ENCODE data around the gene KIAA1328. TPM values are rescaled to one million over a fixed set of nuclear protein-coding genes. Genes with fewer than 3 reads are reported as not detected.
A peak's percentile ranks its signal among the peaks of the same experiment; 100 is the strongest.

The KIAA1328 gene
- total RNA-seq, 1 donor from 2014 or later: 9.2 TPM

DNA sequence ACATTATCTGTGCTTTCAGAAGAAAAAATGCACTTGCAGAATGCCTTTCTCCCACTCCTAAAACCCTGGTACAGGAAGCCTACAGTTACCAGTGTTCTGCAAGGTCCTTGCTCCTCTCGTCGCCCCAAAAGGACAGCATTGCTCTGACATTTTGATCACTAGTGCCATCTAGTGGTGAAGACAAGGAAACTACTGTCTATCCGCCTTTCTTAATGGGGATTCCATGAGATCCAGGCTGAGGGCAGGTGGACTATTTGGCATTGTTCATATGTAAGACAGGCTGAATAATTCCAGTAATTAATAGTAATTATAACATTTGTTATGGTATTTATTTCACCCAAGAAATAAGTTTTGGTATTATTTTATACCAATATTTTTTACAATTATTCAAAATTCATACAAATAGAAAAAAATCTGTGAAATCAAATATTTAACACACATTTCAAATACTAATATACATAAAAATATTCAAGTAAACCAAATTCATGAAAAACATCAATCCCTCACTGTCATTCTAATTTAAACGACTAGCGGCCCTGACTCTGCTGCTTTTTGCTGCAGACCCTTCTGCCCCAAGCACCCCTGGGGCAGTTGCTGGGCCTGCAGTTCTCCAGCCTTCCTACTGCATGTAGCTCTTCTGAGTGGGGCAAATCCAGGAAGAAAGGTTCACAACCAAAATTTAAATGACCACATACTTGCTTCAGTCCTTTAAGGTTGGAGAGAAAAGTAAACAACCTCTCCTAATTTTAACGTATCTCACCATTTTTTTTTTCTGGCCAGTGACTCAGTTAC is 19.1 kb upstream of the KIAA1328 start:
- DNase-seq (ENCODE audit: low spot score): peak; percentile 14
- no peak overlapping the region for H3K4me3 Mint-ChIP-seq (ENCODE audit: unreplicated experiment)
- TF ChIP-seq, protein P1, sequence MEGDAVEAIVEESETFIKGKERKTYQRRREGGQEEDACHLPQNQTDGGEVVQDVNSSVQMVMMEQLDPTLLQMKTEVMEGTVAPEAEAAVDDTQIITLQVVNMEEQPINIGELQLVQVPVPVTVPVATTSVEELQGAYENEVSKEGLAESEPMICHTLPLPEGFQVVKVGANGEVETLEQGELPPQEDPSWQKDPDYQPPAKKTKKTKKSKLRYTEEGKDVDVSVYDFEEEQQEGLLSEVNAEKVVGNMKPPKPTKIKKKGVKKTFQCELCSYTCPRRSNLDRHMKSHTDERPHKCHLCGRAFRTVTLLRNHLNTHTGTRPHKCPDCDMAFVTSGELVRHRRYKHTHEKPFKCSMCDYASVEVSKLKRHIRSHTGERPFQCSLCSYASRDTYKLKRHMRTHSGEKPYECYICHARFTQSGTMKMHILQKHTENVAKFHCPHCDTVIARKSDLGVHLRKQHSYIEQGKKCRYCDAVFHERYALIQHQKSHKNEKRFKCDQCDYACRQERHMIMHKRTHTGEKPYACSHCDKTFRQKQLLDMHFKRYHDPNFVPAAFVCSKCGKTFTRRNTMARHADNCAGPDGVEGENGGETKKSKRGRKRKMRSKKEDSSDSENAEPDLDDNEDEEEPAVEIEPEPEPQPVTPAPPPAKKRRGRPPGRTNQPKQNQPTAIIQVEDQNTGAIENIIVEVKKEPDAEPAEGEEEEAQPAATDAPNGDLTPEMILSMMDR (IDR thresholded peaks at IDR 0.05; ENCODE audit: unreplicated experiment): peak; percentile 82
- no peaks in the 10 kb centered on the region for H3K9me3 Mint-ChIP-seq (ENCODE audit: unreplicated experiment)
- H3K27ac Mint-ChIP-seq (ENCODE audit: unreplicated experiment): no peak overlapping the region
- H3K4me1 Mint-ChIP-seq (ENCODE audit: unreplicated experiment): no peaks in the 10 kb centered on the region
- no peaks in the 10 kb centered on the region for H3K27me3 Mint-ChIP-seq (ENCODE audit: unreplicated experiment)
- peaks cover 37% of the 10 kb centered on the region for H3K36me3 Mint-ChIP-seq (ENCODE audit: low read depth, unreplicated experiment)

DNA sequence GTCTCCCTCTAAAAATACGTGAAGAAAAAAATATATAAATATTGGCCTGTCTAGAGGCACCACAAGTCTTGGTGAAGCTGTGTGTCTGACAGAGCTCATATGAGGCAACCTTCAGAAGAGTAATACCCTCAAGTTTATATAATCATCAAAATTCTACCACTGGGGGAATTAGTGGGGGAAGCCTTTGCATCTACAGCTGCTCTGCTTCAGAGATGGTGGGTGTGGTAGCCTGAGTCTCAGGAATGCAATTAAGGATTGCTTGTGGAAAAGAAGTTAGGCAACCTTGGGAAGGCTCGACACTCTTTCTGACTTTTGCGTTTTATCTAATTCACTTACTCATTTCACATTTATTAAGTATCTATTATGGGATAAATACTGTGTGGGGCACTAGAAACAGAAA is 17.5 kb upstream of the KIAA1328 start:
- Mint-ChIP-seq H3K27me3 (ENCODE audit: unreplicated experiment) (no peaks in the 10 kb centered on the region), H3K36me3 (ENCODE audit: low read depth, unreplicated experiment) (peaks cover 24% of the 10 kb centered on the region), H3K9me3 (ENCODE audit: unreplicated experiment) (no peaks in the 10 kb centered on the region), H3K4me3 (ENCODE audit: unreplicated experiment) (no peak overlapping the region), H3K4me1 (ENCODE audit: unreplicated experiment) (no peaks in the 10 kb centered on the region), H3K27ac (ENCODE audit: unreplicated experiment) (no peak overlapping the region)
- TF ChIP-seq, protein P1 (IDR thresholded peaks at IDR 0.05; ENCODE audit: unreplicated experiment): no peak
- DNase-seq (ENCODE audit: low spot score): no peak

DNA sequence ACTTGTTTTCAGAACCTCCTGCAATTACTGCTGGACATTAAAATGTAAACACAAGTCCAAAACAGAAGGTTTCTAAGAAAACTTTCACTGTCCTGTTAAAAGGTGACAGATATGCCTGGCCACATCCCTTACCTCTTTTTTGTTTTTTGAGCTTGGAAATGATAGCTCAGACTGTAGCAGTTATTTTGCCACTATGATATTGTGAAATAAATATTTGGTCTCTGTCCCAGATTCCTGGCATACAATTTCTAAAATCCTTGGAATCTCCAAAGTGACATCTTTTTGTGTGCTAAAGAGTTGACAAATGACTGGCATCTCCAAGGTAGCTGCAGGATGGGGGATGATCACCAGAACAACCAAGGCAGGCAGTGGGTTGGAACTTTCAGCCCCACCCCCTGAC is 17.0 kb upstream of the KIAA1328 start:
- TF ChIP-seq, protein P1 (IDR thresholded peaks at IDR 0.05; ENCODE audit: unreplicated experiment): no peak
- no peaks in the 10 kb centered on the region for H3K4me1 Mint-ChIP-seq (ENCODE audit: unreplicated experiment)
- DNase-seq (ENCODE audit: low spot score): no peak
- H3K27ac Mint-ChIP-seq (ENCODE audit: unreplicated experiment): no peak overlapping the region
- H3K36me3 Mint-ChIP-seq (ENCODE audit: low read depth, unreplicated experiment): peaks cover 23% of the 10 kb centered on the region
- no peaks in the 10 kb centered on the region for H3K9me3 Mint-ChIP-seq (ENCODE audit: unreplicated experiment)
- H3K27me3 Mint-ChIP-seq (ENCODE audit: unreplicated experiment): no peaks in the 10 kb centered on the region
- no peak overlapping the region for H3K4me3 Mint-ChIP-seq (ENCODE audit: unreplicated experiment)

DNA sequence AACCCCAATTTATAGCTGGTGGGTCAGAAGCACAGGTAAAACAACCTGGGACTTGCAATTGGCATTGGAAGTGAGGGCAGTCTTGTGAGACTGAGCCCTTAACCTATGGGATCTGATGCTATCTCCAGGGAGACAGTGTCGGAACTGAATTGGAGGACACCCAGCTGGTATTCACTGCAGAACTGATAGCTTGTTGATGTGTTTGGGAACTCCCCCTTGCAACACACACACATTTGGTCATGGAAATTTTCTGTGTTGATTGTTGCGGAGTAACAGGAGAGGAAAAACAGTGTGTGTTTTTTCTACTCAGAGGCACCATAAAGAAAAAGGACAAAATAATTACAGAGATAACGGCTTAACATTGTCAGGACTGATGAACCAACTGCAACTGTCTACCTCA is 16.2 kb upstream of the KIAA1328 start:
- H3K27me3 Mint-ChIP-seq (ENCODE audit: unreplicated experiment): no peaks in the 10 kb centered on the region
- H3K27ac Mint-ChIP-seq (ENCODE audit: unreplicated experiment): no peak overlapping the region

More for the DNA sequence above, 16.2 kb upstream of the KIAA1328 start:
- Mint-ChIP-seq H3K9me3 (ENCODE audit: unreplicated experiment) (no peaks in the 10 kb centered on the region), H3K4me3 (ENCODE audit: unreplicated experiment) (no peak overlapping the region), H3K4me1 (ENCODE audit: unreplicated experiment) (no peaks in the 10 kb centered on the region), H3K36me3 (ENCODE audit: low read depth, unreplicated experiment) (peaks cover 15% of the 10 kb centered on the region)
- DNase-seq (ENCODE audit: low spot score): no peak
- TF ChIP-seq, protein P1 (IDR thresholded peaks at IDR 0.05; ENCODE audit: unreplicated experiment): no peak

All from endothelial cell (in vitro differentiated cells).